IPS DF 6.9 (cell line): ENCODE measurements around the gene DAB1.

Experiments
- DNase-seq: peaks from one replicate; pipeline ENCODE4 v3.0.0-alpha.2; 2013; ENCODE audit warnings: low read depth, low spot score
- H3K27ac ChIP-seq: one replicate; pipeline ENCODE4 v1.5.1; 2013; ENCODE audit warnings: low read length, control low read depth
- H3K27me3 ChIP-seq: 2 replicates; pipeline ENCODE4 v1.6.1; 2013; ENCODE audit warnings: mild to moderate bottlenecking, low read length; ENCODE audit not compliant: control insufficient read depth, insufficient read depth
- H3K36me3 ChIP-seq: 2 replicates; pipeline ENCODE4 v1.6.1; 2013; ENCODE audit warnings: low read length; ENCODE audit not compliant: control insufficient read depth, insufficient read depth
- H3K4me1 ChIP-seq: 2 replicates; pipeline ENCODE4 v1.6.1; 2013; ENCODE audit warnings: low read length; ENCODE audit not compliant: control insufficient read depth, insufficient read depth
- H3K4me3 ChIP-seq: 2 replicates; pipeline ENCODE4 v1.5.1; 2013; ENCODE audit warnings: mild to moderate bottlenecking, low read length
- H3K9me3 ChIP-seq: 2 replicates; pipeline ENCODE4 v1.6.1; 2013; ENCODE audit warnings: low read length, inconsistent platforms; ENCODE audit not compliant: control insufficient read depth, insufficient read depth
- WGBS: extraction: QIAGEN DNeasy Blood & Tissue Kit; methylation state at CpG from one replicate; pipeline ENCODE4 v1.1.7; 2013; ENCODE audit warnings: mixed read lengths, missing lambda C conversion rate; ENCODE audit not compliant: insufficient read length, insufficient coverage; 5-methylcytosine and 5-hydroxymethylcytosine counted together

DAB1 gene

DNA sequence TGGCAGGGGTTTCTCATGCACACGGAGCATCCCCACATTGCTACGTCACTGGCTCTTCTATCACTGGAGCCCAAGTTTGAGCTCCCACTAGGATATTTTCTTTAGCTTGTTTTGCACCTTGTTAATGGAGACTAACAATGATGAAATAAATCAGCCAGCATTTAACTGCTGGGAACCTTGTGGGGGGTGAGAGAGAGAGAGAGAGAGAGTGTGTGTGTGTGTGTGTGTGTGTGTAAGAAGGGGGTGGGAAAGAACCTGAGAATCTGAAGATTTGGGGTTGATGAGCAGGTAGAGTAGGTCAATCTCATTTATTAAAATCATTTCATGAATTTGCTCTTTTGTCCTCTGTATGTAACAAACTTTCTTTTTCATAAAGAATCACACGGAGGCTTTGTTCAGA lies 458.7 kb downstream of the DAB1 start:
- Histone ChIP-seq H3K36me3 (no peaks in the 10 kb centered on the region), H3K4me3 (no peak overlapping the region), H3K27me3 (no peaks in the 10 kb centered on the region), H3K4me1 (no peaks in the 10 kb centered on the region), H3K27ac (no peak overlapping the region), H3K9me3 (no peaks in the 10 kb centered on the region)
- WGBS, result no CpG with 5 or more reads among the region's 3 CpGs
- DNase-seq, result no peak

DNA sequence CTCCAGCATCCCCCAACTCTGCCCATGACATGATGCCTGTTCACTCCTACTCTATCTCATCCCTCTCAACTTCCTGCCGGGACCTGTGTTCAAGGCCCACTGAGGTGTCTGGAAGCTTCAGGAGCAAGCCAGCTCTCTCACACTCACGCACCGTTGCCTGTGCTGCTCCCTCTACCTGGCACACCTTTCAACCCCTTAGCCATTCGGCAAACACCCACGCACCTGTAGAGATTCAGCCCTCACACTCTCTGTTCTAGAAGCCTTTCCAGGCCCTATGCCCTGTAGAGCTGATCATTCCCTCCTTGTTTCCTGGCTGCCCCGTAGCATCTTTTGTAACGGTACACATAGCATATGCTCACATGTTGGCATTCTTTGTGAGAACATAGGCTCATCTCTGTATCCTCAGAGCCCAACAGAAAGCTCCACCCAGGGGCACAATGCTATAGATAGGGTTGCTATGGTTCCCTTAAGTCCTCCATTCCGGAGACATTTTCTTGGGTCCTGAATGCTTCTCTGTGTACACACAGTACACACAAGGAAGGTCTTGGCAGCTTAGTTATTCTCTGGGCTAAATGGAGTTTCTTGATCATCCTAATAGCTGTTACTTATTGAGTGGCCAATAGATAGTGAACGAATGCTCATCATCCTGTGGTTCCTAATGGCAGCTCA lies 459.4 kb downstream of the DAB1 start:
- no peak for DNase-seq
- no CpG with 5 or more reads among the region's 9 CpGs for WGBS
- Histone ChIP-seq H3K36me3 (no peaks in the 10 kb centered on the region), H3K9me3 (no peaks in the 10 kb centered on the region), H3K4me1 (no peaks in the 10 kb centered on the region), H3K4me3 (no peak overlapping the region), H3K27me3 (no peaks in the 10 kb centered on the region), H3K27ac (no peak overlapping the region)

DNA sequence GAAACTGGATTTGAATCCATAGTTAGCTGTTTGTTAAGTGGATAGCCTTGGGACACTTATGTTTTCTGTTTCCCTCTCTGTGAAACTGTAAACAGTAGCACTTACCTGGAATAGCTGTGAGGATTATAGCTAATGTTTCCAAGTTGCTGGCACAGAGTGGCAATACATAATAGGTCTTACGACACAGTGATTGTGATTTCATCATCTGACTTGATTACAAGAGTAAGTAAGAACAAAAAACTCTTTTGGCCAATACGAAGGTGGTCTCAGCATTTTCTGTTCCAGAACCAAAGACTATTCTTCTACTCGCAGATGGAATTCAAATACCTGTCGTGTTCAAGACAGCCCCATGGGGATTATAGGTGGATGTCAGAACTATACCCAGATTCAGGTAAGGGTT lies 460.2 kb downstream of the DAB1 start:
- WGBS, result no CpG with 5 or more reads among the region's 4 CpGs
- H3K9me3 ChIP-seq, result no peaks in the 10 kb centered on the region
- DNase-seq, result no peak

DNA sequence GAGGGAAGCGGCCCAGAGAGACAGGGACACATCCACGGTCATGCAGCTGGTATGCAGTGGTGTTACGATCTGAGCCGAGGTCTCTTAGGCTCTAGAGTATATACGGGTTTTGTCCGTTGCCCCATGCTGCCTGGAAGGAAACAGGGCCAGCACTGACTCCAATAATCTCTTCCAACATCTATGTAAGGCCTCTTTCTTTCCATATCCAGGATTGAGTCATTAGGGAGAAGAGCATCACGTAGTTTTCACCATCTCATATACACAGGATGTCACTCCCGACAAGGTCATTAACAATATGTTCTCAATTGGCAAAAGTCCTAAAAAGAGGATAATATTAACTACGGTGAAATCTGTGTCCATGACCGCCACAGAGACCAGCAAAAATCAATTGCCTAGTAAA lies 462.4 kb downstream of the DAB1 start:
- Histone ChIP-seq H3K27me3 (no peaks in the 10 kb centered on the region), H3K4me3 (no peak overlapping the region), H3K36me3 (no peaks in the 10 kb centered on the region), H3K9me3 (no peaks in the 10 kb centered on the region), H3K27ac (no peak overlapping the region), H3K4me1 (no peaks in the 10 kb centered on the region)
- no CpG with 5 or more reads among the region's 10 CpGs for WGBS
- DNase-seq, result no peak

More for the DNA sequence above, 460.2 kb downstream of the DAB1 start:
- Histone ChIP-seq H3K4me3 (no peak overlapping the region), H3K36me3 (no peaks in the 10 kb centered on the region), H3K4me1 (no peaks in the 10 kb centered on the region), H3K27ac (no peak overlapping the region), H3K27me3 (no peaks in the 10 kb centered on the region)

DNA sequence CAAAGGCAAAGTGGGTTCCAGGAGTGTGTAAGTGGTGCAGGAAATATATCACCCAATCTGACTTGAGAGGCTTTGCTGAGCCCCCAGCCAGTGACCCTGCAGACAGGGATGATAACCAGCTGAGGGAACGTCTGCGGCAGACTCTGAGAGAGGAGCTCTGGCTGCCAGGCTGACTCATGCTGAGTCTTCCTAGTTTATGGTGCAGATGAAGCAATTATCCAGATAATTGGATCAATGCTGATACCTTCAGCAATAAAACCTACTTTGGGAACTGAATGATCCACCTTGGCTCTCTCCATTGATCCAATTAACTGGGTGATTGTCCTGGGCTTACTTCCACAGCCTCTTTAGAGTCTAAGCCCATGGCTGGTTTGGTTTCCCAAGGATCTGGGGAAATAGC lies 465.3 kb downstream of the DAB1 start:
- H3K36me3 ChIP-seq, result no peaks in the 10 kb centered on the region
- WGBS, result no CpG with 5 or more reads among the region's 2 CpGs
- no peaks in the 10 kb centered on the region for H3K4me1 ChIP-seq
- no peak for DNase-seq
- H3K4me3 ChIP-seq, result no peak overlapping the region
- H3K27ac ChIP-seq, result no peak overlapping the region
- no peaks in the 10 kb centered on the region for H3K27me3 ChIP-seq
- no peaks in the 10 kb centered on the region for H3K9me3 ChIP-seq

DNA sequence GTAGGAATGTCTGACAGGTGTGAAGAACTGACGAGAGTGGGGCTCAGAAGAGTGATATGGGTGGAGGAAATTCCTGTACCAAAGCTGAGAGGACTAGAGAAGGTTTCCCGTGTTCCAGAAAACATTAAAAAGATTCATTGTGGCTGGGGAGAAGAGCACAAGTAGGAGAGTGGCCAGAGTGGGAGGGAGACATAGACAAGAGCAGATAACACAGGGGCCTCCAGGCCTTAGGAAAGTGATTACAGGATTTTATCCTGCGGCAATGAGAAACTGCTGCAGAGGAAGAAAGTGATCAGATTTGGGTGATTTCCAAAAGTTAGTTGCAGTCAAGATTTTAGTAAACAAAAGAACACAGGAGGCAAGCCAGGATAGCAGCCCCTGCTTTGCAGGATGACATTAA lies 465.9 kb downstream of the DAB1 start:
- WGBS, result no CpG with 5 or more reads among the region's 3 CpGs
- Histone ChIP-seq H3K27me3 (no peaks in the 10 kb centered on the region), H3K27ac (no peak overlapping the region), H3K4me1 (no peaks in the 10 kb centered on the region), H3K4me3 (no peak overlapping the region), H3K9me3 (no peaks in the 10 kb centered on the region), H3K36me3 (no peaks in the 10 kb centered on the region)
- DNase-seq, result no peak

DNA sequence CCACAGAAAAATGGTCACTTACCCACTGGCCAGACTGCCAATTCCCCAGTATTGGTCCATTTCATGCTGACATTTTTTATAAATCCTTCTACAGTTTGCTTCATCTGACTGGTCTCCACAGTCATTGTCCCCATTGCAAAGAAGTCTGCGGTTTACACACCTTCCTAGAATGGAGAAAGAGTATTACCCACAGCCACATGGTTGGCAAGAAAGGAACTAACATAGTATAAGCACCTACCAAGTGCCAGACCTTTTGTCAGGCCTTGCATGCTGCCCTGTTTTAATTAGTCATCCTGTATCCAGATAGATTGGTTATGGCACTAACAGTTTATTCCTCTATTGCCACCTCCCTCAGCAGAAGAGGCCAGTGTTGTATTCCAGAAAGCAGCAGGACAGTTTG lies 469.2 kb downstream of the DAB1 start:
- Histone ChIP-seq H3K27ac (no peak overlapping the region), H3K27me3 (no peaks in the 10 kb centered on the region), H3K9me3 (no peaks in the 10 kb centered on the region), H3K36me3 (no peaks in the 10 kb centered on the region), H3K4me1 (no peaks in the 10 kb centered on the region), H3K4me3 (no peak overlapping the region)
- no peak for DNase-seq
- no CpG with 5 or more reads among the region's 1 CpG for WGBS

DNA sequence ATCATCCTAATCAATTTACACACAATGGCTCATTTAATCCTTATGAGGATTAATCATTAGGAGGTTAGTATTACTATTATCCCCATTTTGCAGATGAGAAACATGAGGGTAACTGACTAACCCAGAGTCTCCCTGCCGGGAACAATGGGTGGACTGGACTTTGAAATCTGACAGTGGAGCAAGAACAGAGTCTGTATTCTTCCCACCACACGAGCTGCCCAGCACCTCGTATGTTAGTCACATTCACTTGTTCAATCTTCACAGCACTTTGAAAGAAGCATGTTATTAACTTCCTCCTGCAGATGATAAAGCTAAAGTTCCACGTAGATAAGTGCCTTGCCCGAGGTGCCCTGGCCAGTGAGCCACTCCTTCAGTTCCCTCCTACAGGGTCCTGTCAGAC lies 470.5 kb downstream of the DAB1 start:
- no peaks in the 10 kb centered on the region for H3K4me1 ChIP-seq
- no peaks in the 10 kb centered on the region for H3K27me3 ChIP-seq
- no peak overlapping the region for H3K27ac ChIP-seq
- H3K36me3 ChIP-seq, result no peaks in the 10 kb centered on the region
- H3K4me3 ChIP-seq, result no peak overlapping the region
- no CpG with 5 or more reads among the region's 5 CpGs for WGBS
- no peaks in the 10 kb centered on the region for H3K9me3 ChIP-seq
- DNase-seq, result no peak

DNA sequence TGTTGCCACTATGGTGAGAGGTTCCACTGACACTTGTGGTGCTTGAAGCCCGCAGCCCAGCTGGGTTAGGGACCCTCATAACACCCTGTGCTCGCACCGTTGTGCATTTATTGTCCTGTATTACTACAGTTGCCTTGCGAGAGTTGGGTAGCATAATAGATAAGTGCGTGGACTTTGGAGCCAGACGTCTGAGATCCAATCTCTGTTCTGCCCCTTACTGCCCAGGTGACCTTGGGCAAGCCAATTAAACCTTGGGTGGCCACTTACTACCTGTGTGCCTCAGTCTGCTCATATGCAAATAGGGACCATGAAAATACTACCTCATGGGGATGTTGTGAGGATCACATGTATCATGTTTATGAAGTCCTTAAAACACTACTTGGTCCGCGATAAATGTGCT lies 471.4 kb downstream of the DAB1 start:
- Histone ChIP-seq H3K36me3 (no peaks in the 10 kb centered on the region), H3K9me3 (no peaks in the 10 kb centered on the region), H3K27me3 (no peaks in the 10 kb centered on the region), H3K27ac (no peak overlapping the region), H3K4me3 (no peak overlapping the region), H3K4me1 (no peaks in the 10 kb centered on the region)
- no peak for DNase-seq
- no CpG with 5 or more reads among the region's 8 CpGs for WGBS

DNA sequence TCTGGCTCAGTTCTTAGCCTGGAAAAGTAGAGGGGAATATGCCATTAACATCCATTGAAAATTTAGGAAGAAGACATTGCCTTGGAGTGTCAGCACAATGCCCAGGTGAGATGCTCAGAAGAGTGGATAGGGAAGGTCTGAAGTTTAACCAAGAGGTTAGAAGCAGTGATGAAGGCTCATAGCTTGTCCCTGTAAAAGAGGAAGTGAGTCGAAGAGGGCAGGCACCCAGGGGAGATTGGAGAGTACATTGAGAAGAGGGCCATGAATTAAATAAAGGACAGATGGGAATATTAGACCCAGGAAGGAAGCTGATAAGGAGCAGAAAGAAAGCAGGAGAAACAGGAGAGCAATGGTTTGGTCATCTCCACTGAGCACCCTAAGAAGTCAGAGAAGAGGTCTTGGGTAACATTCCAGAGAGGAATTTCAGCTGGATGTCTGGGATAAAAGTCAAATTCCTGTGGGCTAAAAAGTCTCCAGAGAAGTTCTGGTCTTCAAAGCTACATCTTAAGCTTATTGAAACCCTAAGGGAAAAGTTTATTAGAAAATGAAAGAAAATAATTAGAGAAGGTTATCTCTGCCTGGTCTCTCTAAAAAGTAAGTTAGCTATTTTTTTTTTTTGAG lies 475.3 kb downstream of the DAB1 start:
- Histone ChIP-seq H3K36me3 (no peaks in the 10 kb centered on the region), H3K27me3 (no peaks in the 10 kb centered on the region; the same call in 1 of the 2 replicates), H3K27ac (no peak overlapping the region), H3K4me3 (no peak overlapping the region), H3K4me1 (no peaks in the 10 kb centered on the region), H3K9me3 (no peaks in the 10 kb centered on the region)
- WGBS, result no CpG with 5 or more reads among the region's 1 CpG
- no peak for DNase-seq
